ENCODE data around the gene IGSF9. TPM values are rescaled to one million over a fixed set of nuclear protein-coding genes. Genes with fewer than 3 reads are reported as not detected.

Gene IGSF9
- total and polyA plus RNA-seq, 2 of the 4 experiments (the other 2 are of a cell fraction), result 0.05 TPM; not detected in 1

DNA sequence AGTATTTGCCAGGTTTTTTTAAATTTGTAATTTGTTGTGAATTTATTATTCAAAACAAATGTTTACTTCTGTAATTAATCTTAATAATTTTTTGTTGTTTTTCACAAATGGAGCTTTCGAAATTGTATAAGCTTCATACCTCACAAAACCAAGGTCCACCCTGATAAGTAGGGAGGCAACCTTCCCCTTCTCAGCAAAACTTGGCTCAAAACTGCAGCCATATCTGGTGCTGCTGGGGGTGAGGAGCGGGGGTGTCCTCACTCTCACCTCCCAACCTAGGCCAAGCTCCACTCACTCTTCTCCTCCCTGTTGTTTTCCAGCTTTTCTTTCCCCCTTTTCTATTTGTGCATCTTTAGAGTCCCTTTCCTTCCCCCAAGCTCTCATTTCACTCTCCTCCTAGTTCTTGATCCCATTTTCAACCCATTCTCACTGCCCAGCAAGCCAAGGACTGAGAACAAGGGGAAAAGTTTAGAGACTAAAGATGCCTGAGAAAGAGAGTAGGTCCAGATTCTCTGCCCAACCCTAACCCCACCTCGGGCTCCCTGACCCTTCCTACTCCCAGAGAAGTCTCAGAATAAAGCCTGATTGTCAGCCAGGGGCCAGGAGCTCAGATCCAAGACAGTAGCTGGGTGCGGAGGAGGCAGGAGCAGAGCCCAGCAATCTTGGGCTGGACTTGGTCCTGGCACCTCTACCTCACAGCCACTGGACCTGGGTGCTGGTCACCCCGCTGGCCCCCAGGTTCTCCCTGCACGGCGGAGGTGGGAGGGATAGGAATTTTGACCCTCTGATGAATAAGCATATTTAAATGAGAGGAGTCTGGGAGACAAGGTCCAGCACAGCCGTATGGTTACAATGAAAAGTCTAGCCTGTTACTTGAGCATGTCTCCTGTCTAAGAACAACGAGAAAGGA is 37.1 kb downstream of the IGSF9 start (continued):
- no peak for TF ChIP-seq RCOR1 (IDR thresholded peaks at IDR 0.05; ENCODE audit: insufficient replicate concordance, low read length)

DNA sequence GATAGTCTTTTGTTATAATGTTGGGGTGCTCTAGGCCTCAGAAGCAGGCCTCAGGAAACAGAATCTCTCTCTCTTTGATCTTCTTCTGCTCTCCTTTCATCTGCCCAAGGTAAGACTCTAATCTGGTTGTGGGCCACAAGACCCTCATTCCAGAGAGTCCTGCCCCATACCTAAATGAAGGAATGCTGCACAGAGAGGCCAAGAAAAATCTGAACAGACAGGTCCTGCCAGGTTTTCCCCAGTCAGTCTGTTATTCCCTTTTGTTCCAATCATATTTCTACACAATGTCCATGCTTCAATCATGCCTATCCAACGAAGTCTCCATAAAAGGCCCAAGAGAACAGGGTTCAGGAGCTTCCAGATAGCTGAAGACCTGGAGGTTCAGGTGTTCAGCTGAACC is 38.5 kb downstream of the IGSF9 start:
- CTCF ChIA-PET, result no interaction called here
- Histone ChIP-seq H3K14ac (replicated peaks; ENCODE audit: low read depth, low read length) (no peak overlapping the region), H2BK15ac (ENCODE audit: low read depth, low read length) (no peak overlapping the region), H2BK20ac (ENCODE audit: low read depth, low read length) (no peak overlapping the region), H3K27me3 (ENCODE audit: control insufficient read depth, insufficient read depth, low read length) (no peaks in the 10 kb centered on the region), H3K4me2 (ENCODE audit: low read depth, low read length) (no peak overlapping the region), H4K8ac (ENCODE audit: low read depth in 2 of 2, low read length in 2 of 2) (no peak overlapping the region), H4K91ac (ENCODE audit: insufficient read depth, low read depth, low read length) (no peak overlapping the region), H3K79me1 (ENCODE audit: low read depth in 1 of 2, low read length in 2 of 2) (peaks cover 0 to 18% of the 10 kb centered on the region in 2 experiments; a peak in 2 of 4 replicates), H2BK5ac (ENCODE audit: low read depth, low read length, poor library complexity, severe bottlenecking) (no peak overlapping the region), H3K9ac (ENCODE audit: low read depth, low read length) (no peak overlapping the region), H3K18ac (ENCODE audit: low read depth, low read length) (no peak overlapping the region), H2AK5ac (ENCODE audit: low read depth, low read length) (no peak overlapping the region), H3K9me3 (ENCODE audit: control insufficient read depth, insufficient read depth, low read length) (no peaks in the 10 kb centered on the region), H2AK9ac (replicated peaks; ENCODE audit: low read depth, low read length, poor library complexity) (no peak overlapping the region), H3K56ac (ENCODE audit: extremely low read depth, insufficient read depth, low read length) (no peak overlapping the region), H3K36me3 (ENCODE audit: control insufficient read depth, insufficient read depth, low read length) (no peaks in the 10 kb centered on the region), H2BK120ac (ENCODE audit: low read depth, low read length) (no peak overlapping the region), H3K9me1 (ENCODE audit: insufficient read depth, low read length) (peaks cover 18% of the 10 kb centered on the region), H3K4me3 (ENCODE audit: insufficient read depth, low read depth, low read length) (no peak overlapping the region), H3K27ac (ENCODE audit: insufficient read depth, low read length) (no peak overlapping the region), H3K23ac (ENCODE audit: low read depth, low read length) (no peak overlapping the region), H3K4me1 (ENCODE audit: control insufficient read depth, insufficient read depth, low read length) (peaks cover 11% of the 10 kb centered on the region), H4K5ac (ENCODE audit: low read depth, low read length) (no peak overlapping the region), H4K20me1 (ENCODE audit: insufficient read depth, low read length) (no peaks in the 10 kb centered on the region), H2AFZ (replicated peaks; ENCODE audit: low read length, poor library complexity) (no peak overlapping the region), H3K4ac (ENCODE audit: low read depth, low read length) (no peak overlapping the region)
- ATAC-seq (ENCODE audit: low read depth) (no peak), DNase-seq (no peak)
- WGBS, 2 experiments (ENCODE audit: extremely low coverage in 2 of 2, insufficient read length in 1 of 2), result no CpG with 5 or more reads among the region's 1 CpG
- POLR2A ChIA-PET (ENCODE audit: unreplicated experiment), result no interaction called here
- dilution Hi-C loops (cut with HindIII; ENCODE audit: low sequenced_read_pairs, unreplicated experiment), result no loop called here
- BruUV-seq (replicated peaks), result no TSS peak
- intact Hi-C loops (cut with micrococcal nuclease), result no loop called here
- TF ChIP-seq, protein P1, sequence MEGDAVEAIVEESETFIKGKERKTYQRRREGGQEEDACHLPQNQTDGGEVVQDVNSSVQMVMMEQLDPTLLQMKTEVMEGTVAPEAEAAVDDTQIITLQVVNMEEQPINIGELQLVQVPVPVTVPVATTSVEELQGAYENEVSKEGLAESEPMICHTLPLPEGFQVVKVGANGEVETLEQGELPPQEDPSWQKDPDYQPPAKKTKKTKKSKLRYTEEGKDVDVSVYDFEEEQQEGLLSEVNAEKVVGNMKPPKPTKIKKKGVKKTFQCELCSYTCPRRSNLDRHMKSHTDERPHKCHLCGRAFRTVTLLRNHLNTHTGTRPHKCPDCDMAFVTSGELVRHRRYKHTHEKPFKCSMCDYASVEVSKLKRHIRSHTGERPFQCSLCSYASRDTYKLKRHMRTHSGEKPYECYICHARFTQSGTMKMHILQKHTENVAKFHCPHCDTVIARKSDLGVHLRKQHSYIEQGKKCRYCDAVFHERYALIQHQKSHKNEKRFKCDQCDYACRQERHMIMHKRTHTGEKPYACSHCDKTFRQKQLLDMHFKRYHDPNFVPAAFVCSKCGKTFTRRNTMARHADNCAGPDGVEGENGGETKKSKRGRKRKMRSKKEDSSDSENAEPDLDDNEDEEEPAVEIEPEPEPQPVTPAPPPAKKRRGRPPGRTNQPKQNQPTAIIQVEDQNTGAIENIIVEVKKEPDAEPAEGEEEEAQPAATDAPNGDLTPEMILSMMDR (conservative IDR thresholded peaks at IDR 0.05; ENCODE audit: low read depth, low read length), result no peak
- TF ChIP-seq NFE2L2 (IDR thresholded peaks at IDR 0.05; ENCODE audit: low read depth, low read length), result no peak
- no peak for TF ChIP-seq FOS (IDR thresholded peaks at IDR 0.05; ENCODE audit: low read depth, low read length)
- TF ChIP-seq MAFK (IDR thresholded peaks at IDR 0.05; ENCODE audit: low read depth, low read length), result no peak
- TF ChIP-seq, protein P2, sequence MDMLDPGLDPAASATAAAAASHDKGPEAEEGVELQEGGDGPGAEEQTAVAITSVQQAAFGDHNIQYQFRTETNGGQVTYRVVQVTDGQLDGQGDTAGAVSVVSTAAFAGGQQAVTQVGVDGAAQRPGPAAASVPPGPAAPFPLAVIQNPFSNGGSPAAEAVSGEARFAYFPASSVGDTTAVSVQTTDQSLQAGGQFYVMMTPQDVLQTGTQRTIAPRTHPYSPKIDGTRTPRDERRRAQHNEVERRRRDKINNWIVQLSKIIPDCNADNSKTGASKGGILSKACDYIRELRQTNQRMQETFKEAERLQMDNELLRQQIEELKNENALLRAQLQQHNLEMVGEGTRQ (IDR thresholded peaks at IDR 0.05; ENCODE audit: low read depth, low read length), result no peak
- no peak for TF ChIP-seq POLR2A (IDR thresholded peaks at IDR 0.05; ENCODE audit: low read depth, low read length)
- TF ChIP-seq BHLHE40 (IDR thresholded peaks at IDR 0.05; ENCODE audit: low read depth, low read length), result no peak
- TF ChIP-seq RCOR1 (IDR thresholded peaks at IDR 0.05; ENCODE audit: insufficient replicate concordance, low read length), result no peak
- TF ChIP-seq, protein P3, sequence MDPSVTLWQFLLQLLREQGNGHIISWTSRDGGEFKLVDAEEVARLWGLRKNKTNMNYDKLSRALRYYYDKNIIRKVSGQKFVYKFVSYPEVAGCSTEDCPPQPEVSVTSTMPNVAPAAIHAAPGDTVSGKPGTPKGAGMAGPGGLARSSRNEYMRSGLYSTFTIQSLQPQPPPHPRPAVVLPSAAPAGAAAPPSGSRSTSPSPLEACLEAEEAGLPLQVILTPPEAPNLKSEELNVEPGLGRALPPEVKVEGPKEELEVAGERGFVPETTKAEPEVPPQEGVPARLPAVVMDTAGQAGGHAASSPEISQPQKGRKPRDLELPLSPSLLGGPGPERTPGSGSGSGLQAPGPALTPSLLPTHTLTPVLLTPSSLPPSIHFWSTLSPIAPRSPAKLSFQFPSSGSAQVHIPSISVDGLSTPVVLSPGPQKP (IDR thresholded peaks at IDR 0.05; ENCODE audit: borderline replicate concordance, low read depth, low read length), result no peak
- TF ChIP-seq SMC3 (IDR thresholded peaks at IDR 0.05; ENCODE audit: low read depth, low read length), result no peak
- TF ChIP-seq RAD21 (IDR thresholded peaks at IDR 0.05; ENCODE audit: low read length), result no peak
- in situ Hi-C loops (cut with MboI; ENCODE audit: low sequenced_read_pairs), result no loop called here

Data from IMR-90 (cell line).